GM19193 (cell line): ENCODE results near the gene ANOS1.

ENCODE experiments used
- POLR2A ChIP-seq: IDR thresholded peaks from 4 replicates; pipeline ENCODE4 v1.6.1; 2011; ENCODE audit not compliant: insufficient read depth, insufficient read length; ENCODE audit errors: extremely low read depth

The ANOS1 gene

DNA sequence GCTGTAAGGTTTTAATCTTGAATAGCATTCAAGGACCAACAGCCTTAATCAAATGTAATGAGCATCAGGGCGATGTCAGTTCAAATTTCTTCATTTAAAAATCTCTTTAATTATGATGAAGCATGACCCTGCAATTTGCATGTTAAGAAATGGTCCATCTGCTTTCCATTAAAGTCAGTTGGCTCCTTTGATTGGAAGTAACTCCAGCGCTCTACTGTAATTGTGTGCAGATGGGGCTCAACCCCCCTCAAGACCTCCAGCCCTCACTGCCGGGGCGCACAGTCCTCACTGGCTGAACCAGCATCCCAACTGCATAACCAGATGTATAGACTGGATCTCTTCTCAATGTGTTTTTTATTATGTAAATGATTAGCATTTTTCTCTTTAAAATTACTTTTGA is 140.4 kb downstream of the ANOS1 start:
- TF ChIP-seq POLR2A, result no peak

DNA sequence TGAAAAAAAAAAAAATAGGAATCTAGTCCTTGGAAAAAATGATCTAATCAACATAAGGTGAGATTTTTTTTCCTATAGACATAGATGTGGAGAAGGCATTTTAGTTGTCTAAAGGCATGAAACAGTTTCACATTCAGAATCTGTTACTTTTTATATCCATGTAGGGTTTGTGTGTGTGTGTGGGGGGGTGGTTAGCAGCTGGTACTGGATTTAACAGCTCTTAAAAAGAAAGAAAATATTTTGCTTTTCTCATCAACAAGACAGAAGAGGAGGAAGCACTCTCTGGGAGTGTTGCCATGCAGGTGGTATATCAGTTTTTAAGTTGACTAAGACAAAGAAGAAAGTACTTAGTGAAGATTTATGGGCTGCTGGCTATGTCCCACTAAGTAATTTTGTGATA is 145.0 kb downstream of the ANOS1 start:
- no peak for TF ChIP-seq POLR2A

DNA sequence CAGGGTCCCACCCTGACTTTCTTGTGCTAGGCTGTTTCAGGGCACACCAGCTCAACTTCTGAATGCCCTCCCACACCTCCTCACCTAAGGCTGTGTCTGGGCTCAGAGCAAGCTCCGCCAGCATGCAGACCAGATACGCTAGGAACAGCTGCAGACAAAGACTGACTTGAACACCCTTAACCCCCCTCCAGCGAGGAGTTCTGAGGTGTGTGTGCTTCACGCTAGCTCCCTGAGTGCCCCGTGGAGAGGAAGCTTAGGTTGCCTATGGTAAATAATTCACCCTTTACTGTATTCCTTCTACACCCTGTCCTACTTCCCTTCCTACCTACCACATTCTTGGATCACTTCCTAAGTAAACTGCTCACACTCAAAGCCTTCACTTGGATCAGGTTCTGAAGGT is 152.3 kb downstream of the ANOS1 start:
- no peak for TF ChIP-seq POLR2A

DNA sequence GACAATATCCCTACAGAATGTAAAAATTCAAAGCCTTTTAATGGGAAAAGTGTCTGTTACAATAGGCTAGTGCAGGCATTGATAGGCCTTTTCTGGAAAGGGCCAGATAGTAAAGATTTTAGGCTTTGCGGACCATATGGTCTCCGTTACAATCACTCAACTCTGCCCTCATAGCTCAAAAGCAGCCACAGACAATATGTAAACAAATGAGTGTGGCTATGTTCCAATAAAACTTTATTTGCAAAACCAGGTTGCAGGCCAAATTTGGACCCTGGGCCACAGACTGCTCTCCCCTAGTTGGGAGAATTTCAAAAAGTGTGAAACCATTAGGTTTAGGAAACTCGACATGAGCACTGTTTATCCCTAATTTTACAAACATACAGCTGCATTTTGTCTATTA is 155.1 kb downstream of the ANOS1 start:
- no peak for TF ChIP-seq POLR2A

DNA sequence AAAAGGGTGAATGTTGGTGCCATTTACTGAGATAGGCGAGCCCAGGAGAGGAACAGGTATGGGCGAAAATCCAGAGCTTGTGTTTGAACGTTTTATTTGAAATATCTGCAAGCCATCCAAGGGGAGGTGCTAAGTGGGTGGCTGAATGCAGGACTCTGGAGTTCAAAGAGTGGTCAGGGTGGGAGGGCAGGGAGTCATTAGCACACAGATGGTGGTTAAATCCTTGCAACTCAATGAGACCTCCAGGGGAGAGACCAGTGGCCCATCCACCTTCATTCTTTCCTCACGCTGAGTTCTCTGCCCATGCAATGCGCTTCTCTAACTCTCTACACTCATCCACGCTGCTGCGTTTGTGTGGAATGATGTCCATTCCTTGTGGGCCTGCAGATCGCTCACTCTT is 166.2 kb downstream of the ANOS1 start:
- TF ChIP-seq POLR2A, result no peak

DNA sequence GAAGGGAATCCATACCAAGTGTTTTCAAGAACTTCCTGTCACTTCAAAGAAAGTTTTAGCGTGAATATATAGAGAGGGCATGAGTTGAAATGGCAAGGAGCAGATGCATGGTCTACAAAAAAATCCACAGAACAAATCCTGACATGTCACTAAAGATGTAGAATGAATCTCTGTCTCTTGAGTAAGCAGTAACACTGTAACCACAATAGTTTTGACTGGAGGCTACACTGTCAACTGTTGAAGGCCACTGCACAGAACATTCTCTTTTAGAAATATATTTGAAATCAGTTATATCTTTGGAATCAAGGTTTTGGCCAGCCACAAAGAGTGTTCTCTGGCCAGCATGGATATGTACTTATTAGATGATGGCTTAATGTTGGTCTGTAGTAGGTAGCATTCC is 183.5 kb downstream of the ANOS1 start:
- no peak for TF ChIP-seq POLR2A

DNA sequence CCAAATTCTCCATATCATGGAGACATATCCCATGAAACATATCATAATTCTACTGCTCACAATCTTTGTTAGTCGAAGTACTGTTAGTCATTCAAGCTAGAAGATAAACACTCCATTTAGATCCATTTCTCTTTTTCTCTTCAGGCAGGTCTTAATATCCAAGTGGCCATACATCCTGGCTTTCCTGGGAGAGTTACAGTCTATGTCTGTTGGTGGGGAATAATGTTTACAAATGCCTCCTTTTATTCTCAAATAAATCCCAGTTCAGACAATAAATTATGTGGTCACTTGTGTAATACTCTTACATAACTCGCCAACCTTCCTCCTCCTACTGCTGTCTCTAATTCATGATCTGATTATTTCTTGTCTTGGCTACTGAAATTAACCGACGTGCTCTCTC is 185.2 kb downstream of the ANOS1 start:
- no peak for TF ChIP-seq POLR2A

DNA sequence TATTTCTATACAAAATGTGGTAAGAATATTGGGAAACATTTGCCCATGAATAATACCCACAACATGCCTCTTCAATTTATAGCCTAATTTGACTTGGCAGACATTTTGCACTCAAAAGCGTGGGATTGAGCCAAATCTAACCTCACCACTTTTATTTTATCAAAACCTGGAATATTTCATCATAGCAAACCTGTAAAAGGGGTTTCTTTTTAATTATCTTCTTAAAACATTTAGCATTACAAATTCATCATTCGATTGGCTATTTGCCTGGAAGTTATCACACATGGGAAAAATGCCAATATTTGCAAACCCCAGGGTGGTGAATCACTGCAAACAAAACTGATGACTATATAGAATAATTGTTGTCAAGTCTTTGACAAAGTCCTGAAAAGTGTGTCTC is 211.1 kb downstream of the ANOS1 start:
- no peak for TF ChIP-seq POLR2A

DNA sequence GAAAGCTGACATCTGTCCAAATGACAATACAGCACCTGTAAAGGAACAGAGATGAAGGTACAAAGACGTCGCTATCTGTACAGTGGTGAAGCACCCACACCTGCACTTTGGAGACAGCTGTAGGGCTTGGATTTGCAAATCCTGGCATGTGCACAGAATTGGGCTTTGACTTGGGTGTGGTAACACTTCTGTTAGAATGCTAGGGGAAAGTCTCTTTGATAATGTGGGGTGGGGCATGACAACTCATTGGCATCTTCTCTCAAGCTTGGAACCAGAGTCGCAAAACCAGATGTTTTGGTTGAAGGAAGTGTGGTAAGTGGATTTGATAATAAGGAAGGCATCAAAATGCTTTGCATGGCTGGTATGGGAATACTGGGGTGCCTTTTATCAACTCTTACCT is 211.8 kb downstream of the ANOS1 start:
- no peak for TF ChIP-seq POLR2A

DNA sequence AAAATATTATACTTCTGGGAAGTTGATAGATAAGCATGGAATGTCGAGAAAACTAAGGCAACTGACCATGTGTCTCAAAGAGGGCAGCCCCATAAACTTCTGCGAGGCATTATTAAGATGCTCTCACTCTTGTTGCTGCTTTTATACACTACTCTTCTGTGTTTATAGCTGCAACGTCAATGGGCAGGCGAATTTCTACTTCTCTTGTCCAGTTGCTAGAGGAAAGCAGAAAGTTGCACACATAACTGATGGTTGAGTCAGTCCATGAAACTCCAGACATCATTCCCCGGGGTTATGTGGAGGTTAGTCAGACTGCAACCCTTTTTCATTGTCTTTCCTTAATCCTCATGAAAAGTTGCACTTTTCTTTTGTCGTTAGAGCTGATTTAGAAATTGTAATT is 227.5 kb downstream of the ANOS1 start:
- TF ChIP-seq POLR2A, result no peak

DNA sequence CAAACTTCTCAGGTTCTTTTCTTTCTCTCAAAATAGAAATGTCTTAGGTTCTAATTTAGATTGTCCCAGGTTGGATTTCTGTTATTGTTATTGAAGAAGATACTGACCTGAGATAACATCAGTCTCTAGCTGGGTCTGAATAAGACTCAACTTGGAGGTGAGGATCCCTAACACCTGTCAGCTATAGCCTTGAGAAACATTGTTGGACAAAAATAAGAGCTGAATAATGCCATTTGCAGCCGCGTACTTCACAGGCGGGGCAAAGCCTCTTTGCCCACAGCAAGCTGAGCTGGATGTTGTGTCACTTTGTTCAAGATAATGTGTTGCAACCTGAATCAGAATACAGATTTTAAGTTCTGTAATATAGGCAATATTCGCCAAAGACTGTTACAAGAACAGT is 231.7 kb downstream of the ANOS1 start:
- TF ChIP-seq POLR2A, result no peak

DNA sequence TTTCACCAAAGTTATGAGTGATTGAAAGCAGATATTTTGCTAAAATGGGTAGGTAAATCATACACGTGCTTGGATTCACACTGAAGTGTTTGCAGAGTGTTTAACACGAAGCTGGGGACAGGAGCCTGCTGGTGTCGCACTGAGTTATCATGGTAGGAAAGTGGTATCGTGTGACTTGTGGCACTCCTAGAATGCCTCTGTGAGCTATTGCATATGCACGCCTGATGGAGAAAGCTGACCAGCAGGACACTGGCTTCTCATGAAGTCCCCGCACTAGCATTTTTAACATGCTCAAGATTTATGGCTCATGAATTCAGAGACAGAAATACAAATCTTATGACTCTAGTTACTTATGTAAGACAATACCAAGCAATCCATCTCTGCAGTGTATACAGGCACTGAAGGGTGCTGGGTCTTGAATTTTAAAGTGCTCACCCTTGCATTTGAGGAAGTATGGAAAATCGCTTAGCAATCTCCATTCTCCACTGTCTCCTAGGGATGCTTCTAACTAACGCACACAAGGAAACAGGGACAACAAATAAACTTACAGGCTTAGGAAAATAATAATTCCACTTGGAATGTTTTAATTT is 247.5 kb downstream of the ANOS1 start:
- TF ChIP-seq POLR2A, result no peak
